SK-N-SH treated with all-trans-retinoic acid at 6 μM for 48 hours (cell line): ENCODE measurements around the gene VTI1A.

Experiments
- ATAC-seq: fragments of 200-7000 bp; cut with Tn5 transposase; 3 replicates; pipeline ENCODE4 v1.9.1; 2020; ENCODE audit warnings: mild to moderate bottlenecking, moderate library complexity
- ARNTL ChIP-seq: fragments of 450-650 bp; formaldehyde crosslinking; IDR thresholded peaks from 2 replicates; pipeline ENCODE4 v1.5.0; 2020; ENCODE audit warnings: low read depth, mild to moderate bottlenecking, moderate library complexity, borderline replicate concordance
- BACH2 ChIP-seq: fragments of 250-450 bp; sonication (Bioruptor Pico); IDR thresholded peaks from 2 replicates; pipeline ENCODE4 v1.9.0; 2021; ENCODE audit warnings: mild to moderate bottlenecking, borderline replicate concordance
- CREB5 ChIP-seq: fragments of 250-450 bp; sonication (Bioruptor Pico); IDR thresholded peaks from 2 replicates; pipeline ENCODE4 v1.5.1; 2020; ENCODE audit warnings: low read depth, mild to moderate bottlenecking, moderate library complexity
- CSRNP3 ChIP-seq: fragments of 250-450 bp; sonication (Bioruptor Pico); IDR thresholded peaks from 2 replicates; pipeline ENCODE4 v1.5.1; 2021; ENCODE audit warnings: mild to moderate bottlenecking, moderate library complexity
- ESRRG ChIP-seq: fragments of 250-450 bp; sonication (Bioruptor Pico); IDR thresholded peaks from 2 replicates; pipeline ENCODE4 v1.6.1; 2021; ENCODE audit warnings: mild to moderate bottlenecking
- GLIS3 ChIP-seq: fragments of 250-450 bp; sonication (Bioruptor Pico); IDR thresholded peaks from 2 replicates; pipeline ENCODE4 v1.5.0; 2020; ENCODE audit warnings: mild to moderate bottlenecking, moderate library complexity
- ISL1 ChIP-seq: fragments of 250-450 bp; sonication (Bioruptor Pico); IDR thresholded peaks from 2 replicates; pipeline ENCODE4 v2.1.2; 2022; ENCODE audit warnings: mild to moderate bottlenecking, moderate library complexity
- OSR1 ChIP-seq: fragments of 250-450 bp; sonication (Bioruptor Pico); IDR thresholded peaks from 2 replicates; pipeline ENCODE4 v1.8.0; 2022; ENCODE audit warnings: moderate library complexity, mild to moderate bottlenecking, inconsistent platforms
- PATZ1 ChIP-seq: fragments of 250-450 bp; sonication (Bioruptor Pico); IDR thresholded peaks from 2 replicates; pipeline ENCODE4 v1.8.0; 2020; ENCODE audit warnings: mild to moderate bottlenecking, moderate library complexity, borderline replicate concordance
- POU6F1 ChIP-seq: fragments of 250-450 bp; sonication (Bioruptor Pico); IDR thresholded peaks from 2 replicates; pipeline ENCODE4 v1.8.0; 2021; ENCODE audit warnings: low read depth, mild to moderate bottlenecking, moderate library complexity, borderline replicate concordance
- PPARA ChIP-seq: fragments of 250-450 bp; sonication (Bioruptor Pico); IDR thresholded peaks from 2 replicates; pipeline ENCODE4 v1.5.0; 2020; ENCODE audit warnings: mild to moderate bottlenecking, borderline replicate concordance
- RARB ChIP-seq: fragments of 250-450 bp; sonication (Bioruptor Pico); IDR thresholded peaks from 2 replicates; pipeline ENCODE4 v1.8.0; 2021; ENCODE audit warnings: mild to moderate bottlenecking, moderate library complexity
- SNAI2 ChIP-seq: fragments of 250-450 bp; sonication (Bioruptor Pico); IDR thresholded peaks from 2 replicates; pipeline ENCODE4 v1.5.0; 2020; ENCODE audit warnings: mild to moderate bottlenecking, moderate library complexity
- TCF4 ChIP-seq: fragments of 250-450 bp; sonication (Bioruptor Pico); IDR thresholded peaks from 2 replicates; pipeline ENCODE4 v1.8.0; 2021; ENCODE audit warnings: mild to moderate bottlenecking, moderate library complexity, borderline replicate concordance
- TOX ChIP-seq: fragments of 250-450 bp; sonication (Bioruptor Pico); IDR thresholded peaks from 2 replicates; pipeline ENCODE4 v1.8.0; 2021; ENCODE audit warnings: mild to moderate bottlenecking, moderate library complexity, borderline replicate concordance
- TSHZ2 ChIP-seq: fragments of 250-450 bp; sonication (Bioruptor Pico); IDR thresholded peaks from 2 replicates; pipeline ENCODE4 v1.5.0; 2020; ENCODE audit warnings: mild to moderate bottlenecking, moderate library complexity
- ZC3H10 ChIP-seq: fragments of 250-450 bp; sonication (Bioruptor Pico); IDR thresholded peaks from 2 replicates; pipeline ENCODE4 v1.5.1; 2021; ENCODE audit warnings: mild to moderate bottlenecking, moderate library complexity
- ZFP3 ChIP-seq: fragments of 250-450 bp; sonication (Bioruptor Pico); IDR thresholded peaks from 2 replicates; pipeline ENCODE4 v1.5.0; 2020; ENCODE audit warnings: mild to moderate bottlenecking, moderate library complexity
- ZFP30 ChIP-seq: fragments of 450-650 bp; formaldehyde crosslinking; IDR thresholded peaks from 2 replicates; pipeline ENCODE4 v1.5.0; 2022; ENCODE audit warnings: mild to moderate bottlenecking, moderate library complexity
- ZNF565 ChIP-seq: fragments of 450-650 bp; formaldehyde crosslinking; conservative IDR thresholded peaks from 2 replicates; pipeline ENCODE4 v1.5.0; 2020; ENCODE audit warnings: low read depth, mild to moderate bottlenecking, moderate library complexity
- ZNF70 ChIP-seq: fragments of 450-650 bp; formaldehyde crosslinking; IDR thresholded peaks from 2 replicates; pipeline ENCODE4 v1.5.0; 2020; ENCODE audit warnings: mild to moderate bottlenecking, moderate library complexity
- ZNF8 ChIP-seq: fragments of 450-650 bp; formaldehyde crosslinking; IDR thresholded peaks from 2 replicates; pipeline ENCODE4 v1.5.0; 2020; ENCODE audit warnings: mild to moderate bottlenecking, moderate library complexity

VTI1A gene

DNA sequence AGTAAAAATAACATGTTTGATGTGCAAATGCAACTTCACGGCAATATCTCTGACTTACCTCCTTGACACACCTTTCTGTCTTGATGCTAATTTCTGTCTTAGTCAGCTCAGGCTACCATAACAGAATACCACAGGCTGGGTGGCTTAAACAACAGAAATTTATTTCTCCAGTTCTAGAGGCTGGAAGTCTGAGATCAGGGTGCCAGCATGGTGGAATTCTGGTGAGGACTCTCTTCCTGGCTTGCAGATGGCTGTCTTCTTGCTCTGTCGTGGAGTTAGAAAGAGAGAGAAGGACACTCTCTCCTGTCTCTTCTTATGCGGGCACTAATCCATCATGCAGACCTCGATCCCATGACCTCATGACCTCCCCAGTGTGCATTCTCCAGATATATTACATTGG, 134.9 kb downstream of the VTI1A start:
- TF ChIP-seq TCF4 = no peak
- no peak for TF ChIP-seq ZC3H10 (CRISPR knock-in tag)
- TF ChIP-seq ARNTL (CRISPR knock-in tag) = no peak
- TF ChIP-seq OSR1 (CRISPR knock-in tag) = no peak
- no peak for TF ChIP-seq ZNF8
- TF ChIP-seq CSRNP3 (CRISPR knock-in tag) = no peak
- TF ChIP-seq, all 23 proteins: peak for 0
- no peak for ATAC-seq

- TF ChIP-seq ZNF565 (CRISPR knock-in tag) (no peak), PPARA (CRISPR knock-in tag) (no peak), ARNTL (CRISPR knock-in tag) (no peak), TCF4 (no peak), POU6F1 (CRISPR knock-in tag) (no peak), TOX (CRISPR knock-in tag) (no peak), ZFP3 (CRISPR knock-in tag) (no peak), ISL1 (no peak), GLIS3 (CRISPR knock-in tag) (no peak), SNAI2 (CRISPR knock-in tag) (no peak), ZNF8 (no peak), ZNF70 (CRISPR knock-in tag) (no peak), RARB (CRISPR knock-in tag) (no peak), CREB5 (CRISPR knock-in tag) (no peak), BACH2 (CRISPR knock-in tag) (no peak), TSHZ2 (CRISPR knock-in tag) (no peak), ZFP30 (no peak), CSRNP3 (CRISPR knock-in tag) (no peak), PATZ1 (CRISPR knock-in tag) (no peak), ESRRG (CRISPR knock-in tag) (no peak)
- no peak for ATAC-seq
These were observed 136.4 kb downstream of the VTI1A start for GRCh38 chr10:112583236-112583939.
